Measurements from ENCODE around the gene SLC35A5.

DNA sequence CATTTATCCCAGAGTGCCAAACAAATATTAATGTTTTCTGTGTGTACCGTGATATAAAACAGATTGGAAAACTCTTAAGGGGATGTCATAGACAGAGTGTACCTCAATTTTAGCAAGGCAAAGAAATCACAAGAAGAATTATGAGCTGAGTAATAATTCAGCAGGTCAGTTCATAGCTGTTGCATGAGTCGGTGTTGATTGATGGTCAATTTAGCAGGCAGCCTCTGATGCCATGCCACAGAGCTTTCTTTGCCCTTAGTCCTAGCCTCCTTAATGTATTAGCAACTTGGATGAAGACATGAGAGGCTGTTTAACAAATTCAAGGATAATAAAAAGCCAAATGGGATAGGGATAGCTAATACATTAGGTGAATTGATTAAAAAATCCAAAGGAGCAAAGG is 6.8 kb downstream of the SLC35A5 start:
- no peak for TF ChIP-seq POLR2A (IDR thresholded peaks at IDR 0.05; ENCODE audit: low read depth)
- TF ChIP-seq, protein P1, sequence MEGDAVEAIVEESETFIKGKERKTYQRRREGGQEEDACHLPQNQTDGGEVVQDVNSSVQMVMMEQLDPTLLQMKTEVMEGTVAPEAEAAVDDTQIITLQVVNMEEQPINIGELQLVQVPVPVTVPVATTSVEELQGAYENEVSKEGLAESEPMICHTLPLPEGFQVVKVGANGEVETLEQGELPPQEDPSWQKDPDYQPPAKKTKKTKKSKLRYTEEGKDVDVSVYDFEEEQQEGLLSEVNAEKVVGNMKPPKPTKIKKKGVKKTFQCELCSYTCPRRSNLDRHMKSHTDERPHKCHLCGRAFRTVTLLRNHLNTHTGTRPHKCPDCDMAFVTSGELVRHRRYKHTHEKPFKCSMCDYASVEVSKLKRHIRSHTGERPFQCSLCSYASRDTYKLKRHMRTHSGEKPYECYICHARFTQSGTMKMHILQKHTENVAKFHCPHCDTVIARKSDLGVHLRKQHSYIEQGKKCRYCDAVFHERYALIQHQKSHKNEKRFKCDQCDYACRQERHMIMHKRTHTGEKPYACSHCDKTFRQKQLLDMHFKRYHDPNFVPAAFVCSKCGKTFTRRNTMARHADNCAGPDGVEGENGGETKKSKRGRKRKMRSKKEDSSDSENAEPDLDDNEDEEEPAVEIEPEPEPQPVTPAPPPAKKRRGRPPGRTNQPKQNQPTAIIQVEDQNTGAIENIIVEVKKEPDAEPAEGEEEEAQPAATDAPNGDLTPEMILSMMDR (IDR thresholded peaks at IDR 0.05) = no peak
- TF ChIP-seq EP300 (IDR thresholded peaks at IDR 0.05) = no peak
- TF ChIP-seq POLR2AphosphoS5 (IDR thresholded peaks at IDR 0.05) = no peak

Measured in esophagus muscularis mucosa (tissue), 4 donors.